Vagina (tissue), 2 donors: ENCODE results near the gene PIGS. TPM values are rescaled to one million over a fixed set of nuclear protein-coding genes. Genes with fewer than 3 reads are reported as not detected.

Experiments used
- DNase-seq, 2 donors: peaks; one replicate each; pipeline ENCODE4 v3.0.0-alpha.2; 2017; ENCODE audit errors: extremely low spot score in 2 of 2
- H3K27ac ChIP-seq: fragments of 200-600 bp; sonication (generic); one replicate; pipeline ENCODE4 v1.5.1; 2019
- H3K27me3 ChIP-seq: fragments of 200-600 bp; sonication (generic); one replicate; pipeline ENCODE4 v1.5.1; 2019
- H3K36me3 ChIP-seq, 2 donors: fragments of 200-600 bp; sonication (generic); one replicate each; pipeline ENCODE4 v1.5.1; 2017 to 2019
- H3K4me1 ChIP-seq: fragments of 200-600 bp; sonication (generic); one replicate; pipeline ENCODE4 v1.5.1; 2019
- H3K4me3 ChIP-seq, 2 donors: fragments of 200-600 bp; sonication (generic); 1 replicate in 1 of 2; 2 replicates in 1 of 2; pipeline ENCODE4 v1.5.1; 2016 to 2019
- H3K9me3 ChIP-seq: fragments of 200-600 bp; sonication (generic); one replicate; pipeline ENCODE4 v1.5.1; 2019
- CTCF ChIP-seq, 3 experiments: fragments of 450-650 bp in 2 of 3; fragments of 200-600 bp in 1 of 3; sonication (generic) in 1 of 3; IDR thresholded peaks; one replicate each; pipeline ENCODE4 v1.5.1; 2017 to 2019; ENCODE audit warnings: antibody characterized with exemption in 3 of 3, mild to moderate bottlenecking in 2 of 3, moderate library complexity in 2 of 3
- POLR2A ChIP-seq, 2 donors: fragments of 450-650 bp; IDR thresholded peaks; one replicate each; pipeline ENCODE4 v1.6.1; 2017; ENCODE audit warnings: antibody characterized with exemption in 2 of 2, mild to moderate bottlenecking in 2 of 2, moderate library complexity in 2 of 2
- POLR2AphosphoS5 ChIP-seq, 2 donors: sonication (generic); formaldehyde crosslinking; IDR thresholded peaks; one replicate each; pipeline ENCODE4 v1.9.0; 2017; ENCODE audit warnings: antibody characterized with exemption in 2 of 2, mild to moderate bottlenecking in 2 of 2, low read depth in 1 of 2; ENCODE audit not compliant: insufficient read depth in 1 of 2
- intact Hi-C: fragments of 100-400 bp; cut with DNase I; formaldehyde crosslinking; loops from one replicate; pipeline ENCODE4 v1.15.1; 2023
- total RNA-seq: library from RNA; depleted of rRNA; stranded (reverse); fragments of >200 nt; gene quantifications from one replicate; pipeline ENCODE4 v1.2.3, GENCODE V29; 2016

Gene PIGS
- total RNA-seq, 1 donor from 2014 or later, result 22.8 TPM

DNA sequence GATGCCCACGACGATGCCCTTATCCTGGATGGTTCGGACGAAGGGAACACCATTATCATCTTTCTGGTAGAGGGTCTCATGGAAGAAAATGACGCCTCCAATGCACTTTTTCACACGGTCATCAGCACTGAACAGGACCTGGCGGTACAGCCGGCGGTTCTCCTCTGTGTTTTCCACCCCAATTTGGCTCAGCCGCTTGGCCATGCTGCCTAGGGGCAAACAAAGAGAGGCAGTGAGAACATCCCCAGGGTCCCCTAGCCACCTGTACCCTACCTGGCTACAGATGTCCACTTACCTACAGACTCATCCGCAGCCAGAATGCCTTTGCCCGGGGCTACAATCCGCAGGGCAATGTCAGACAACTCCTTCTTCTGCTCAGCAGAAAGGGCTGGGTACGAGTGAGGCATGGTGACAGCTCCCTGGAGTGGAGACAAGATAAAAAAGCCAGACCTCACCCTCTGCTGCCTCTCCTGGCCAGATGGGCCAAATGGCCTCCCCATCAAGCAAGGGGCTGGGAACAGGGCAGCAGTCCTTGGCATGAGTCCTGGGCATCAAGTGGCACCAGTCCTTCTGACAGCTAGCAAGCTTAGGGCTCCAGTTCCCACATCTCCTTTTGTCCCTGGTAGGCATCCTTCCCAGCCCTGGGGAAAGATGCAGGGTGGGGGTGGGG, 3.9 kb upstream of the PIGS start:
- Histone ChIP-seq H3K4me1 (peaks cover 27% of the 10 kb centered on the region), H3K27ac (no peak overlapping the region), H3K4me3 (no peak overlapping the region), H3K36me3 (no peaks in the 10 kb centered on the region), H3K9me3 (no peaks in the 10 kb centered on the region), H3K27me3 (no peaks in the 10 kb centered on the region)
- TF ChIP-seq POLR2AphosphoS5 (IDR thresholded peaks at IDR 0.05; ENCODE audit: insufficient read depth in 1 of 2, low read depth in 1 of 2) (no peak), POLR2A (IDR thresholded peaks at IDR 0.05) (no peak), CTCF (IDR thresholded peaks at IDR 0.05) (no peak)
- DNase-seq, result no peak
- intact Hi-C loops, result no loop called here

GRCh38 chr17:28574526-28574925, 3.2 kb upstream of the PIGS start:
- intact Hi-C loops, result no loop called here
- no peak for TF ChIP-seq POLR2A (IDR thresholded peaks at IDR 0.05)
- TF ChIP-seq POLR2AphosphoS5 (IDR thresholded peaks at IDR 0.05; ENCODE audit: insufficient read depth in 1 of 2, low read depth in 1 of 2), result no peak
- no peak for TF ChIP-seq CTCF (IDR thresholded peaks at IDR 0.05)
- H3K27ac ChIP-seq, result no peak overlapping the region
- no peak overlapping the region for H3K4me3 ChIP-seq
- DNase-seq, result no peak
- H3K9me3 ChIP-seq, result no peaks in the 10 kb centered on the region
- peaks cover 33% of the 10 kb centered on the region for H3K4me1 ChIP-seq
- H3K36me3 ChIP-seq, result no peaks in the 10 kb centered on the region
- H3K27me3 ChIP-seq, result no peaks in the 10 kb centered on the region

GRCh38 chr17:28573966-28574480, 2.7 kb upstream of the PIGS start:
- H3K9me3 ChIP-seq, result no peaks in the 10 kb centered on the region
- no peak overlapping the region for H3K4me3 ChIP-seq
- no peak overlapping the region for H3K27ac ChIP-seq
- intact Hi-C loops, result no loop called here
- H3K27me3 ChIP-seq, result no peaks in the 10 kb centered on the region
- DNase-seq, result no peak
- H3K36me3 ChIP-seq, result no peaks in the 10 kb centered on the region
- peaks cover 33% of the 10 kb centered on the region for H3K4me1 ChIP-seq
- no peak for TF ChIP-seq CTCF (IDR thresholded peaks at IDR 0.05)
- no peak for TF ChIP-seq POLR2A (IDR thresholded peaks at IDR 0.05)
- TF ChIP-seq POLR2AphosphoS5 (IDR thresholded peaks at IDR 0.05; ENCODE audit: insufficient read depth in 1 of 2, low read depth in 1 of 2), result no peak

- DNase-seq, result no peak
- H3K36me3 ChIP-seq, result no peaks in the 10 kb centered on the region
- peaks cover 33% of the 10 kb centered on the region for H3K4me1 ChIP-seq
- H3K4me3 ChIP-seq, result no peak overlapping the region
- no peaks in the 10 kb centered on the region for H3K9me3 ChIP-seq
- intact Hi-C loops, result no loop called here
- no peaks in the 10 kb centered on the region for H3K27me3 ChIP-seq
- TF ChIP-seq CTCF (IDR thresholded peaks at IDR 0.05) (no peak), POLR2A (IDR thresholded peaks at IDR 0.05) (no peak), POLR2AphosphoS5 (IDR thresholded peaks at IDR 0.05; ENCODE audit: insufficient read depth in 1 of 2, low read depth in 1 of 2) (no peak)
- no peak overlapping the region for H3K27ac ChIP-seq
Measured at GRCh38 chr17:28573521-28573920, 2.2 kb upstream of the PIGS start.

GRCh38 chr17:28573040-28573380, 1.7 kb upstream of the PIGS start:
- Histone ChIP-seq H3K4me1 (peaks cover 33% of the 10 kb centered on the region), H3K4me3 (no peak overlapping the region), H3K27me3 (no peaks in the 10 kb centered on the region), H3K27ac (no peak overlapping the region), H3K36me3 (no peaks in the 10 kb centered on the region), H3K9me3 (no peaks in the 10 kb centered on the region)
- intact Hi-C loops, result no loop called here
- TF ChIP-seq CTCF (IDR thresholded peaks at IDR 0.05) (no peak), POLR2AphosphoS5 (IDR thresholded peaks at IDR 0.05; ENCODE audit: insufficient read depth in 1 of 2, low read depth in 1 of 2) (no peak), POLR2A (IDR thresholded peaks at IDR 0.05) (no peak)
- no peak for DNase-seq
